Stimulated activated CD4-positive, alpha-beta T cell treated with anti-CD3 and anti-CD28 coated beads, Interleukin-15, amount 100 ng/mL, for 1 hour (primary cell): ENCODE data around the gene DAO.

ENCODE experiments used
- DNase-seq, 2 donors: peaks; one replicate each; pipeline ENCODE4 v3.0.0-alpha.2; 2020; ENCODE audit warnings: low read depth in 1 of 2, low spot score in 1 of 2

DAO gene

GRCh38 chr12:108918206-108918605 is 38.3 kb downstream of the DAO start:
- no peak for DNase-seq

- no peak for DNase-seq
These were observed 39.2 kb downstream of the DAO start for GRCh38 chr12:108918960-108919642.

- DNase-seq, result no peak
These were observed 42.1 kb downstream of the DAO start for GRCh38 chr12:108921946-108922345.

DNA sequence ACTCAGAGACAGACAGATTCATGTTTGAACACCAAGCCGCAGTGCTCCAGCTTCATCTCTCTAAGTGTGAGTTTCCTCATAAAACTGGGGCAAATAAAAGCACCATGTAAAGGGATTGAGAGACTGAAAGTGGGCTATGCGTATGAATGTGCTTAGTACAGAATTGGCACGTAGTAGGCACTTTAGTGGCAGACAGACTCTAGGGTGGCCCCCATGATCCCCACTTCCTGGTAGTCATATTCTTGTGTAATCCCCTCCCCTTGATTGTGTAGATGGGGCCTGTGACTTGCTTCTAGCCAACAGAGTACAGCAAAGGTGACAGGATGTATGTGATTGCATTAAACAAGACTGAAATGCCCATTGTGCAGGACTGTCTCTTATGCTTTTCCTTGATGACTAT is 43.0 kb downstream of the DAO start:
- no peak for DNase-seq

GRCh38 chr12:108928695-108929094 is 48.8 kb downstream of the DAO start:
- DNase-seq, result no peak

- no peak for DNase-seq
These were observed 50.3 kb downstream of the DAO start for GRCh38 chr12:108930155-108930554.

- no peak for DNase-seq
These were observed 50.9 kb downstream of the DAO start for GRCh38 chr12:108930756-108931155.

DNA sequence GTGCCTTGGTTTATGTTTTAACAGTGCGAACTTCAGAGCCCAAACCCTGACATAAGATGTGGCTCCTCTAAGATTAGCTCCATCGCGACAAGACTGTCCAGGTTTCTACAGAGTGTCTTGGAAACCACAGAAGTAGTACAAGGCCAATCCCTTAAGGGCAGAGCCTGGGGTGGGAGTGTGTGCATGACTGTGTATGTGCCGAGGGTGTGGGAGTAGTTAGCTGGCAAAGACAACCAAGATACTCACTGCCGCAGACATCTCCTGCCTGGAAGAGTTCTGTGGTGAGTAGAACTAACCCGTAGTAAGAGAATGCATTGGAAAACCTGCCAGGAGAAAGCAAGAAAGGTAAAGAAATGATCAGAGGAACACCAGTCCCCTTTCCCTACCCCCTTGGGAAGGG is 54.1 kb downstream of the DAO start:
- DNase-seq, result no peak

- DNase-seq, result no peak
These were observed 55.4 kb downstream of the DAO start for GRCh38 chr12:108935159-108935763.

DNA sequence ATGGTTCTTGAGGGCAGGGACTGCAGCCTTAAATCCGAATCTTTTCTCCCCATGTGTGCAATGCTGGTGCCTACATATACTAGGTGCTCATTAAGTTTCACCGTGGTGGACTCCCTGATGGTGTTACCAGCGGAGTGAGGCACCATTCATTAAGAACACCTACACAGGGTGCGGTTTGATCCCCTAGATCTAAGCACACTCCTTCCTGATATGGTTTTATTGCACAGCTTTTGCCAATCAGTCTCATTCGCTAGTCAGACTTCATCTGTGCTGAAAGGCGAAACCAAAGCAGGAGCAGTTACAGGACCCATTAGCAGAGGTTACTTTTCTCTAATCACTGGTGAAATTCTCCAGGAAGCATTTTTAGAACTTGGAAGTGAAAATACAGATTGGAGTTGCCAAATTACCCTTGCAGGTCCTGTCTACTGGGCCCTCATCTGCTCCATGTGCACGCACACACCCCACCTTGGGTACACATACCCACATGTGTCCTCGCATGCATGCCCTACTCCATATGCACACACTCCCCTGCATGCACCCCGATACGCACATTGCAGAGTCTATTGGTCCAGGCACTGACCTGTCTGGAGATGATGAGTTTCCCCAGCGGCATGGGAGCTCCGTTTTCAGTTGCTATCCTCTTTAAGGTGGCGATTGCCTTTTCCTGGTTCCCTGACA is 58.5 kb downstream of the DAO start:
- DNase-seq, result no peak

DNA sequence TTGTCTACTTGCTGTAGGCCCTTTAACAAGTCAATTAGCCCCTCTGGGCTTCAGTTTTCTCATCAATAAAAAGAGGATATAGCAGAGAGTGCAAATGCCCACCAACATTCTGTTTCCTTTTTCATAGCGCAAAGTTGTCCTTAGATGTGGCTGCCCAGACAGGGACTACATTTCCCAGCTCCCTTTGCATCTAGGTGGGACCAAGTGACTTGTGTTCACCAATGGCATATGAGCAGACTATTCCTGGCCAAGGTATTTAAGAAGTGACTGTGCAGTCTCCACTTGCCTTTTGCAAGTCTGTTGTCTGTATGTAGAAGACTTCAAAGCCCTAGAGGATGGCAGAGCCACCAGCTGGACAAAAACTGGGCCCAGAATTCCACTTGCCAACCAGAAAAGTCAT is 59.7 kb downstream of the DAO start:
- DNase-seq, result no peak

- DNase-seq, result no peak
These were observed 60.2 kb downstream of the DAO start for GRCh38 chr12:108940138-108940537.

DNA sequence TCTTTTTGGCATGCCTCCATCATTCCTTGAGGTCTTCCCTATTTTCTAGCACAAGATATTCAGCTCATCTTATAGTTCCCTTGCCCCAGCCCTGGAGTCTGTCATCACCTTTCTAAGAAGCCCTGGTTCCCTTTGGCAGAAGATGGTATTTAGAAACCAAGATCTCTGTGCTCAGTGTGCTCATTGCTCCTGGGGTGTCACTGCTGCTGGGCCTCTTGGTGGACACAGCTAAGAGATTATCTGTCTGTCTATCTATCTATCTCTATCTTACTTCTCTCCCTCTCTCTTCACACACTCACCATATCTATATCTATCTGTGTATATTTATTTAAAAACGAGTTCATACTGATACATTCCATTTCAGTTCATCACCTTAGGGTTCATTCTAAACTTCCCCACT is 67.2 kb downstream of the DAO start:
- DNase-seq, result no peak

- no peak for DNase-seq
These were observed 68.5 kb downstream of the DAO start for GRCh38 chr12:108948367-108948766.

- DNase-seq, result no peak
These were observed 70.1 kb downstream of the DAO start for GRCh38 chr12:108949976-108950375.
